ENCODE measurements around the gene EHBP1L1.

Gene EHBP1L1

DNA sequence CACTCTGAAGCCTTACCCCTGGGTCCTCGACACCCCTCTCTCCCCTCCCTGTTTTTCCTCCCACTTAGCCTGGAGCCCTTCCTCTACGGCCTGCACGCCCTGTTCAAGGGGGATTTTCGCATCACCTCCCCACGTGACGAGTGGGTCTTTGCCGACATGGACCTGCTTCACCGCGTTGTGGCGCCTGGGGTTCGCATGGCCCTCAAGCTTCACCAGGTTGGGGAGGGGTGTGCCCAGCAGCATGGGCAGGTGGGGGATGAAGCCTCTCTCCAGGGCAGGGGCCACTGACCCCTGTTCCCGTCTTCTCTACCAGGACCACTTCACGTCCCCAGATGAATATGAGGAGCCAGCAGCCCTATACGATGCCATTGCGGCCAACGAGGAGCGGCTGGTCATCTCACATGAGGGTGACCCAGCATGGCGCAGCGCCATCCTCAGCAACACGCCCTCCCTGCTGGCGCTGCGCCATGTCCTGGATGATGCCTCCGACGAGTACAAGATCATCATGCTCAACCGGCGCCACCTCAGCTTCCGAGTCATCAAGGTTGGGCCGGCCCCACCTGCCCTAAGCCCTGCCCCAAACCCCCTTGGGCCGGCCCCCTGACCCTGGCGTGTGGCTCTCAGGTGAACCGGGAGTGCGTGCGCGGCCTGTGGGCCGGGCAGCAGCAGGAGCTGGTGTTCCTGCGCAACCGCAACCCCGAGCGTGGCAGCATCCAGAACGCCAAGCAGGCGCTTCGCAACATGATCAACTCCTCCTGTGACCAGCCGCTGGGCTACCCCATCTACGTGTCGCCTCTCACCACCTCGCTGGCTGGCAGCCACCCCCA is 59.3 kb downstream of the EHBP1L1 start:
- no peaks in the 10 kb centered on the region for H3K27me3 ChIP-seq (ENCODE audit: insufficient read depth, low read length, poor library complexity)
- H3K79me2 ChIP-seq (ENCODE audit: insufficient read depth, low read length): peaks cover 8% of the 10 kb centered on the region
- H3K4me2 ChIP-seq (ENCODE audit: insufficient read depth, low read length): no peak overlapping the region
- ATAC-seq (ENCODE audit: insufficient read depth, low read depth): no peak
- no peak for TF ChIP-seq EZH2 (IDR thresholded peaks at IDR 0.05; ENCODE audit: borderline replicate concordance, low read depth, low read length, severe bottlenecking)
- TF ChIP-seq, protein P1, sequence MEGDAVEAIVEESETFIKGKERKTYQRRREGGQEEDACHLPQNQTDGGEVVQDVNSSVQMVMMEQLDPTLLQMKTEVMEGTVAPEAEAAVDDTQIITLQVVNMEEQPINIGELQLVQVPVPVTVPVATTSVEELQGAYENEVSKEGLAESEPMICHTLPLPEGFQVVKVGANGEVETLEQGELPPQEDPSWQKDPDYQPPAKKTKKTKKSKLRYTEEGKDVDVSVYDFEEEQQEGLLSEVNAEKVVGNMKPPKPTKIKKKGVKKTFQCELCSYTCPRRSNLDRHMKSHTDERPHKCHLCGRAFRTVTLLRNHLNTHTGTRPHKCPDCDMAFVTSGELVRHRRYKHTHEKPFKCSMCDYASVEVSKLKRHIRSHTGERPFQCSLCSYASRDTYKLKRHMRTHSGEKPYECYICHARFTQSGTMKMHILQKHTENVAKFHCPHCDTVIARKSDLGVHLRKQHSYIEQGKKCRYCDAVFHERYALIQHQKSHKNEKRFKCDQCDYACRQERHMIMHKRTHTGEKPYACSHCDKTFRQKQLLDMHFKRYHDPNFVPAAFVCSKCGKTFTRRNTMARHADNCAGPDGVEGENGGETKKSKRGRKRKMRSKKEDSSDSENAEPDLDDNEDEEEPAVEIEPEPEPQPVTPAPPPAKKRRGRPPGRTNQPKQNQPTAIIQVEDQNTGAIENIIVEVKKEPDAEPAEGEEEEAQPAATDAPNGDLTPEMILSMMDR (IDR thresholded peaks at IDR 0.05; ENCODE audit: borderline replicate concordance, extremely low read depth, low read length, poor library complexity, severe bottlenecking): no peak
- peaks cover 18% of the 10 kb centered on the region for H4K20me1 ChIP-seq (ENCODE audit: insufficient read depth, low read length)
- peaks cover 40% of the 10 kb centered on the region for H3K4me1 ChIP-seq (ENCODE audit: insufficient read depth, low read length)
- no peak overlapping the region for H3K27ac ChIP-seq (ENCODE audit: low read length)
- peaks cover 72% of the 10 kb centered on the region for H3K36me3 ChIP-seq (ENCODE audit: insufficient read depth, low read length)
- H3K9me3 ChIP-seq (ENCODE audit: insufficient read depth, low read length, severe bottlenecking): no peaks in the 10 kb centered on the region
- no peak overlapping the region for H3K9ac ChIP-seq (ENCODE audit: low read depth, low read length)
- H2AFZ ChIP-seq (ENCODE audit: low read depth, low read length): no peak overlapping the region
- no peak for DNase-seq
- no peak overlapping the region for H3K4me3 ChIP-seq (ENCODE audit: low read depth in 1 of 2, low read length in 2 of 2)

DNA sequence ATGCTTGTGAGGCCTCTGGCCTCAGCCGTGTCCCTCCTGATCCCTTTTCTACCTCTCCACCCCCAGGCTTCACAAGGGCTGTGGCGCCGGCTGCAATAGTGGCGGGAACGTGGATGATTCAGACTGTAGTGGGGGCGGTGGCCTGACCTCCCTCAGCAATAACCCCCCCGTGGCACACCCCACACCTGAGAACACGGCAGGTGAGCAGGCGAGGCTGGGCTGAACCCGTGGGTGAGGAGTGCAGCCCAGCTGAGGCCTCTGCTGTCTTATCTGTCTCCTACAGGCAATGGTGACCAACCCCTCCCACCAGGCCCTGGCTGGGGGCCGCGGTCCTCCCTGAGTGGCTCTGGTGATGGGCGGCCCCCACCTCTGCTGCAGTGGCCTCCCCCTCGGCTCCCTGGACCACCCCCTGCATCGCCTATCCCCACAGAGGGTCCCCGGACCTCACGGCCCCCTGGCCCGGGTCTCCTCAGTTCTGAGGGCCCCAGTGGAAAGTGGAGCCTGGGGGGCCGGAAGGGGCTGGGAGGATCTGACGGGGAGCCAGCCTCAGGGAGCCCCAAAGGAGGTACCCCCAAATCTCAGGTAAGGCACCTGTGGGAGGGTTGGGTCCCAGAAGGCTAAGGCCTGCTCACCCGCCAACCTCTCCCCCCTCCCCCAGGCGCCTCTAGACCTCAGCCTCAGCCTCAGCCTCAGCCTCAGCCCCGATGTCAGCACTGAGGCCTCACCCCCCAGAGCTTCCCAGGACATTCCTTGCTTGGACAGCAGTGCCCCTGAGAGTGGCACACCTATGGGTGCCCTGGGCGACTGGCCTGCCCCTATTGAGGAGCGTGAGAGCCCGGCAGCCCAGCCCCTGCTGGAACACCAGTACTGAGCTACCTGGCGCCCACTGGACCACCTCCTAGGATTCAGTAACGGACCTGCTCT is 60.5 kb downstream of the EHBP1L1 start:
- H3K27ac ChIP-seq (ENCODE audit: low read length): no peak overlapping the region
- peak overlapping the region; percentile 87 for H3K4me2 ChIP-seq (ENCODE audit: insufficient read depth, low read length)

DNA sequence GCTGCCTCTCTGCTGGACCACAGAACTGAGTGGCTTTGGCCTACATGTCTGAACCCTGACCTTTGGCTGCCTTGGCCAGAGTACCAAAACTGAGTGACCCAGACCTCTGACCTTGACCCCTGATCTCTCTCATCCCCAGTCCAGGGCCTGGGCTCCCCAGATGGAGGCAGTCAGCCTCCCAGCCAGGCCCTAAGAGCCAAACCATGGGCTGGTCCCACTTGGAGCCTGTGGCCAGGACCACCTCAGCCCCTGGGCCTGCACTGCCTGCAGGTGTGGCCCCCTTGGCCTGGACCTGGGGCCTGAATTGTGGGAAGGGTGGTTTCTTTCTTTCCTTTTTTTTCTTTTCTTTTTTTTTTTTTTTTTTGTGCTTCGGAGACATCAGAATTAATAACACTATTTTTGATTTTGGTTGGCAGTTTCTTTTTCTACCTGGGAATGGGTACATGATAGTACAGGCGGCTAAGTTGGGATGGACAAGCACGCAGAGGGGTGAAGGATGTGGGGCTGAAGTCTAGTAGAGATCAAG is 61.2 kb downstream of the EHBP1L1 start:
- ATAC-seq (ENCODE audit: insufficient read depth, low read depth) (no peak), DNase-seq (no peak)
- H3K79me2 ChIP-seq (ENCODE audit: insufficient read depth, low read length): peaks cover 8% of the 10 kb centered on the region
- TF ChIP-seq, protein P1 (IDR thresholded peaks at IDR 0.05; ENCODE audit: borderline replicate concordance, extremely low read depth, low read length, poor library complexity, severe bottlenecking): no peak
- TF ChIP-seq EZH2 (IDR thresholded peaks at IDR 0.05; ENCODE audit: borderline replicate concordance, low read depth, low read length, severe bottlenecking): no peak
- peak overlapping the region; percentile 87 for H3K4me2 ChIP-seq (ENCODE audit: insufficient read depth, low read length)
- H3K27me3 ChIP-seq (ENCODE audit: insufficient read depth, low read length, poor library complexity): no peaks in the 10 kb centered on the region
- H3K9ac ChIP-seq (ENCODE audit: low read depth, low read length): peak overlapping the region; percentile 80
- H2AFZ ChIP-seq (ENCODE audit: low read depth, low read length): peak overlapping the region; percentile 83; the same call in 1 of the 2 replicates
- peak overlapping the region; percentile 68 for H3K27ac ChIP-seq (ENCODE audit: low read length)
- H3K4me3 ChIP-seq (ENCODE audit: low read depth in 1 of 2, low read length in 2 of 2): peak overlapping the region in 1 of 2 experiments; percentile 81; a peak in 2 of 4 replicates
- H4K20me1 ChIP-seq (ENCODE audit: insufficient read depth, low read length): peaks cover 15% of the 10 kb centered on the region
- H3K36me3 ChIP-seq (ENCODE audit: insufficient read depth, low read length): peaks cover 61% of the 10 kb centered on the region
- H3K9me3 ChIP-seq (ENCODE audit: insufficient read depth, low read length, severe bottlenecking): no peaks in the 10 kb centered on the region
- peaks cover 43% of the 10 kb centered on the region for H3K4me1 ChIP-seq (ENCODE audit: insufficient read depth, low read length)

More for the DNA sequence above, 60.5 kb downstream of the EHBP1L1 start:
- TF ChIP-seq EZH2 (IDR thresholded peaks at IDR 0.05; ENCODE audit: borderline replicate concordance, low read depth, low read length, severe bottlenecking): no peak
- TF ChIP-seq, protein P1 (IDR thresholded peaks at IDR 0.05; ENCODE audit: borderline replicate concordance, extremely low read depth, low read length, poor library complexity, severe bottlenecking): no peak
- no peak overlapping the region for H3K4me3 ChIP-seq (ENCODE audit: low read depth in 1 of 2, low read length in 2 of 2)
- H3K9me3 ChIP-seq (ENCODE audit: insufficient read depth, low read length, severe bottlenecking): no peaks in the 10 kb centered on the region
- peaks cover 8% of the 10 kb centered on the region for H3K79me2 ChIP-seq (ENCODE audit: insufficient read depth, low read length)
- H2AFZ ChIP-seq (ENCODE audit: low read depth, low read length): no peak overlapping the region
- ATAC-seq (ENCODE audit: insufficient read depth, low read depth): no peak
- H3K9ac ChIP-seq (ENCODE audit: low read depth, low read length): no peak overlapping the region
- no peaks in the 10 kb centered on the region for H3K27me3 ChIP-seq (ENCODE audit: insufficient read depth, low read length, poor library complexity)
- DNase-seq: no peak
- peaks cover 43% of the 10 kb centered on the region for H3K4me1 ChIP-seq (ENCODE audit: insufficient read depth, low read length)
- peaks cover 62% of the 10 kb centered on the region for H3K36me3 ChIP-seq (ENCODE audit: insufficient read depth, low read length)
- peaks cover 15% of the 10 kb centered on the region for H4K20me1 ChIP-seq (ENCODE audit: insufficient read depth, low read length)

All from DND-41 (cell line).